HG03575 (cell line): ENCODE data around the gene SHMT2.

Experiments
- ATAC-seq: cut with Tn5 transposase; IDR thresholded peaks from one replicate; pipeline ENCODE4 v1.9.1; 2021; ENCODE audit not compliant: unreplicated experiment, insufficient number of reproducible peaks, low FRiP score; ENCODE audit errors: extremely low read depth

SHMT2 gene

GRCh38 chr12:57211791-57212700 lies 17.5 kb upstream of the SHMT2 start:
- no peak for ATAC-seq

GRCh38 chr12:57212701-57213057 lies 16.8 kb upstream of the SHMT2 start:
- ATAC-seq = no peak

- no peak for ATAC-seq
Measured at GRCh38 chr12:57213058-57213715, 16.3 kb upstream of the SHMT2 start.

GRCh38 chr12:57213763-57214397 lies 15.6 kb upstream of the SHMT2 start:
- ATAC-seq = no peak

GRCh38 chr12:57214398-57214781 lies 15.1 kb upstream of the SHMT2 start:
- ATAC-seq = no peak

GRCh38 chr12:57215065-57215464 lies 14.4 kb upstream of the SHMT2 start:
- no peak for ATAC-seq

- ATAC-seq = no peak
Measured at GRCh38 chr12:57215668-57216013, 13.9 kb upstream of the SHMT2 start.

- ATAC-seq = no peak
Measured at GRCh38 chr12:57216014-57216911, 13.2 kb upstream of the SHMT2 start, which contains the start of gene NXPH4. NXPH4 (plus strand) TSS chr12:57216794; CDS start chr12:57216970, 176 bp downstream.

- no peak for ATAC-seq
Measured at GRCh38 chr12:57216921-57217879, 12.3 kb upstream of the SHMT2 start.

GRCh38 chr12:57218030-57218853 lies 11.3 kb upstream of the SHMT2 start:
- no peak for ATAC-seq

- ATAC-seq = no peak
Measured at GRCh38 chr12:57219205-57219992, 10.1 kb upstream of the SHMT2 start.

GRCh38 chr12:57219993-57220754 lies 9.3 kb upstream of the SHMT2 start:
- ATAC-seq = no peak

- ATAC-seq = no peak
Measured at GRCh38 chr12:57220770-57221168, 8.7 kb upstream of the SHMT2 start.

GRCh38 chr12:57221169-57221917 lies 8.2 kb upstream of the SHMT2 start:
- ATAC-seq = no peak
